HG03196 (cell line): ENCODE results near the gene RBM33.

ENCODE experiments used
- ATAC-seq: cut with Tn5 transposase; IDR thresholded peaks from one replicate; pipeline ENCODE4 v1.9.1; 2021; ENCODE audit not compliant: unreplicated experiment

RBM33 gene

DNA sequence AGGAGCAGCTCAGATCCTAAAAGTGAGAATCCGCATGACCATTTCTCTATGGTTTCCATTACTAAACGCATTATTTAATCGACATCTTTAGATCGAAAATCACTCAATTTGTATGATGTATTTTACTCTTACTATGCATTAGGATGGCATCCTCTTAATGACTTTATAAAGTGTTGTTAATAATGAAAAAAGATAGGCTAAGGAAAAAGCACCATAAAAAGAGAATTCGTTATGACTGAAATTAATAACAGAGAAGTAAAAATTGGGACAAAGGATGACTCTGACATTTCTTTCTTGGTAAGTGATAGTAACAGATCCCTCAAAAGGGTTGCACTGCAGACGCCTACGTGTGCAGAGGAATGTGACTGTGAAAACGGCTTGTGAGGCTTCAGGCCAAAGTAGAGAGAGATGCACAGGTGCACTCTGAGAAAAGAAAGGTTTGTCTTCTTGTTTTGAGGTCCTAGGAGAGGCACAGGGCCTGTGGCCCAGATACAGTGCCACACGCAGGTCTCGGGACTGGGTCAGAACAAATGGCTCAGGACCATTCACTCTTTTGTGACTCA is 23.0 kb upstream of the RBM33 start:
- no peak for ATAC-seq

GRCh38 chr7:155624412-155624811 is 20.0 kb upstream of the RBM33 start:
- no peak for ATAC-seq

DNA sequence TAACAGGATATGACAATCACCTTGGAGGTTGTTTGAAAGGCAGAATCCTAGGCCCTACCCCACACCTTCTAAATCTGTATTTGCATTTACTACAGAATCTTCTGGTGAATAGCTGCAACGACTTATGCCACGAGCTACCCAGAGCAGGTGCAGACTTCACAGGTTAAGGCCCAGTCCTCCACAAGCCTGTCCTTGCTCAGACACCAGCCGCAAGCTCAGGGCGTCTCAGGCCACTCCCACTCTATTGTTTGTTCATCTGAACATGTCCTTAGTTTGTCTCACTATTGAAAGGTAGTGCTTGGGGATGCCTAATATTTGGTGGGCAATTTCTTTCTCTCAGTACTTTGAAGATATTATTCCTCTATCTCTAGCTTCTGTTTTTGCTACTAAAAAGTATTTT is 18.9 kb upstream of the RBM33 start:
- ATAC-seq: no peak

- ATAC-seq: no peak
These were observed 15.3 kb upstream of the RBM33 start for GRCh38 chr7:155629171-155629570.

DNA sequence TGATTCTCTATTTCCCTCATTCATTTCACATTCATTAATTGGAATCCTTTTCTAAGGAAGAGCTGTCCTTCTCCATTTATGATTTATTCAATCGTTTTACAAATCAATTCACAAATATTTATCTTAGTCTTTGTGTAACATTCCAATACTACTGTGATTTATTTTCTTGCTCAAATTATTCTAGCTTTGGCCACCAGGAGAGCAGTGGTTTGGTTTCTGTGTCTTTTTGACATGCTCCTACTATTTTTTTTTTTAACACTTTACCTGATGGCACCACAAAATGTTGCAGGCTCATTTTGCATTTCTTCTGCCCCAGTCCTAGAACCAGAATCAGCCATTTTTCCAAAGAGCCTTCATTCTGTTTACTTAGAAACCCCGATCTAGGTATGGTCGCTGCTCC is 13.3 kb upstream of the RBM33 start:
- no peak for ATAC-seq

DNA sequence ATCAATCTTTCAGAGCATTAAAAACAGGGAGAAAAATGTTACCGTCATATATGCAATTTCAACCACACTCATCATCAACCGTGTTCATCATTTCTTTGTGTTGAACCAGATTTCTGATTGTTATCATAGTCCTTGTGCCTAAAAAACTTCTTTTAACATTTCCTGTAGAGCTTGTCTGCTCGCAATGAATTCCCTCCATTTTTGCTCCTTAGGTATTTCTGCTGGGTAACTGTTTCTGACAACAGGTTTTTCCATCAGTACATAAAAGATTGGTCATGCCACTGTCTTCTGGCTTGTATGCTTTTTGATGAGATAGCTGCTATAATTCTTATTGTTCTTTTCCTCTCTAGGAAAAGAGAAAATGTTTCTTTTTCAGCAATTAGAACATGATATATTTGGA is 8.6 kb upstream of the RBM33 start:
- no peak for ATAC-seq

DNA sequence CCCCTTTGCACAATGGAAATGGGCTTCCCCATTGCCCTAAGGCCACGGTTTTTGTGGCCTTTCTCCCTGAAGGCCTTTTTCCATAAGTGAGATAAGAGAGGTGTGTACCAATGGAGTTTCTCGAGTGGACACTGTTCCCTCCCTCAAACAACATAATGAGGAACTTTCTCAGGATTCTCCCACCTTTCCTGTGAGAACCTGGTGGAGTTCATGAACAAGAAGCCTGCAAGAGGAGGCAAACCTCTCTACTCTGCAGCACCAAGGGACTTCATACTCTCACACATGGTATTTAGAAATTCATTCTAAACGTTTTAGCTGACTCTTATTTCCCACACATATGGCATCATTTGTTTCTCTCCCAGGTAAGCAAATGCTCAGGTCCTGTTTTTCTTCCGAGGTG is 7.3 kb upstream of the RBM33 start:
- no peak for ATAC-seq

- ATAC-seq: no peak
These were observed 6.1 kb upstream of the RBM33 start for GRCh38 chr7:155638366-155638765.

DNA sequence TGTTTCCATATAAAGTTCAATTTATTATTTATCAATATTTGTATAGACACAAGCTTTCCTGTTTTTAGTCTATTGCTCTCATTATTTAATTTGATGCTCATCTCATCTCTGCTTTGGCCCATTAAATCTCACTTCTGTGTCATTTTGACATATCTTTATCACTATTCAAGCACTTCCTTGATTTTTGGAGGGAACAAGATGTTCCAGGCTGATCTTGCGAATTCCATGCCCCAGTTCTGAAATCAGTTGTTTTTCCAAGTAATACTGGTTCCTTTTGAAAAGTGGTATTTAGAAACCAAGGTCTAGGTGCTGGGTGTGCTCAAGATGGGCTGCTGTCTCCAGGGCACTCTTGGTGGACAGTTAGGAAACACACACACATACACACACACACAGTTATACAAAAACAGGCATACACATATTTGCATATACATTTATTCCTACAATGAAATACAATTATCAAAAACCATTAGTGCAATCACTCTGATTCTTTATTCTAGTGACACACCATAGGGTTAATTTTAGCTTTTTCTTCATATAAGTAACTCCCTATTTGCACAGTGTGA is 4.4 kb upstream of the RBM33 start:
- ATAC-seq: no peak

GRCh38 chr7:155640629-155641028 is 3.8 kb upstream of the RBM33 start:
- no peak for ATAC-seq

- ATAC-seq: peak; percentile 49
These were observed 670 bp upstream of the RBM33 start for GRCh38 chr7:155643804-155644177.

GRCh38 chr7:155644971-155645509 is 579 bp downstream of the RBM33 start:
- ATAC-seq: peak; percentile 22

DNA sequence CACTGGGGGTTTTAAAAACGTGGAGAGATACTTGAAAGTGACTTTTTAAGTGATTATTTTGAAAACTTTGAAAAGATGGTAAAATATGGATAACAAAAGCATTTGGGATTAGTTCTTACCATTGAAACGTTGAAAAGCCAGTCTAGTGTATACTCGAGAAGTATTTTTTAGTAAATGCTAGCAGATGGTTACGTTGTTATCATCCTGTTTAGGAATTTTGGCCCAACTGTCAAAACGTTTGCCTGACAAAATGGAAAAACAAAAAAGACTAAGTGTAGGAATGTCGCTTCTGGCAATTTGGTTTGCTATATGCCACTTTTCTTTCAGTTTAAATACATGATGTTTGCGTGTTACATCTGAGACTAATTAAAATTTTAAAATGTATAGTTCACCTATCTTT is 1.2 kb downstream of the RBM33 start:
- no peak for ATAC-seq

- ATAC-seq: no peak
These were observed 2.2 kb downstream of the RBM33 start for GRCh38 chr7:155646669-155647068.

- no peak for ATAC-seq
These were observed 2.8 kb downstream of the RBM33 start for GRCh38 chr7:155647302-155647701.

- ATAC-seq: no peak
These were observed 3.3 kb downstream of the RBM33 start for GRCh38 chr7:155647734-155648133.

- ATAC-seq: no peak
These were observed 4.4 kb downstream of the RBM33 start for GRCh38 chr7:155648752-155649339.

DNA sequence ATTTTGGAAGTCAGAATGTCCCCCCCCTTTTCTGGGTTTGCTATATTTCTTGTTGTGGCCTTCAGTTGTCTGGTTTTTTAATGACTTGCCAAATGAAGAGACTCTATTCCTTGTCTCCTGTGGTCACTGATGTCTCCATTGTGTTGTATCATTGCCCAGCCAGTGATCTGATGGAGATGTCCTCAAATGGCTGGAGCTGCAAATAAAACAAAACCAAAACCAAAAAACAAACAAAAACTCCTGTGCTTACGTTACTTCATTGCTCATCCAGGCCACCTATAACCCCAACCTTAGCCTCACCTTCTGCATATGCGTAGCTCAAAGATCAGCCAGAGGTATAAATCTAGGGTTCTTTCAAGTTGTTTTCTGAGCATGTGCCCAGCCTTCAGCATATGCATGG is 5.1 kb downstream of the RBM33 start:
- ATAC-seq: no peak

DNA sequence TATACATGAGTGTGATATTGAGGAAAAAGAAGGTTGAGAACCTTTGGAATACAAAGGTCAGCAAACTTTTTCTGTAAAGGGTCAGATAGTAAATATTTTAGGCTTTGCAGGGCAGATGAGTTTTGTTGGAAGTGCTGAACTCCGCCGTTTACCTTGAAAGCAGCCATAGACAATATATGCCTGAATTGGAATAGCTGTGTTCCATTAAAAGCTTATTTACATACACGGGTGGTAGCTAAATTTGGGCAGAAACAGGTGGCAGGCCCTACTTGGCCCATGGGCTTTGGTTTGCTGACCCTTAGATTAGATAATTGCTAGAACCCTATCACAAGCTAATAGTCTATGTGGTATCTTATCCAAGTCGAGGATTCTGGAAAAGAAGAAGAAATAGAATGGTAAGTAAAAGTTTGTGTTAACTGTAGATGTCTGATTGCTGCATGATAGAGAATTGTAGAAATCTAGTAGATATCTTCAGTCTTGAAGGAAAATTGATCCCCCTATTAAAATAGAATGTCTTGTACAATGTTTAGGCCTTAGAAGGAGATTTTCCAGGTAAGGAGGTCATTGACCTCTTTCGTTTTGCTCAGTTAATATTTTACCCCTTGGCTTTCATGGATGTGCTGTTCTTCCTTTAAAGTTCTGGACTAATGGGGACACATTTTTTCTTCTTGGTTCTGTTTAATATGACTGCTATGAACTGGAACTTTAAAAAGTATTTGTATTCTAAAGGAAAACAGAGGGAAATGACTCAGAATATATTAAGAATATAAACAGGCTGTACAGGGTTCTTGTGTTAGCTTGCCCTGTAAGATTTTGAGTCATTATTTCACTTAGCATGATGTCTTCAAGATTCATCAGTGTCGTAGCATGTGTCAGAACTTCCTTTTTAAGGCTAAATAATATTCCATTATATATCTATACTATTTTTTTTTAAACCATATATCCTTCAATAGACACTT is 8.0 kb downstream of the RBM33 start:
- no peak for ATAC-seq

DNA sequence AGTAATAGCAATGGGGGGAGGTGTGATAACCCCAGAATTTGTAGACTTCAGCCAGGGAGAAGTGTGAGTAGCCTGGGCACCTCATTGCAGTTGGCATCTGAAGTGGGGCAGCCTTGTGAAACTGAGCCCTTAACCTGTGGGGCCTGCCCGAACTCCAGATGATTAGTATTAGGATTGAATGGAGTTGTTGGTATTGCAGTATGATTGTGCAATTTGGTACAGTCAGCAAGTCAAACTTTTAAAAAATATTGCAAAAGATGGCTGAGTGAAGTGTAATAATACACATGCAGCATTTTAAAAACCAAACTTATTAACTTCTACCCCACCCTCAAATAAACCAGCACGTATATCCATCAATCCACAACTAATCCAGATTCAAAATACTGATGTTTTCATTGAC is 9.3 kb downstream of the RBM33 start:
- ATAC-seq: no peak

DNA sequence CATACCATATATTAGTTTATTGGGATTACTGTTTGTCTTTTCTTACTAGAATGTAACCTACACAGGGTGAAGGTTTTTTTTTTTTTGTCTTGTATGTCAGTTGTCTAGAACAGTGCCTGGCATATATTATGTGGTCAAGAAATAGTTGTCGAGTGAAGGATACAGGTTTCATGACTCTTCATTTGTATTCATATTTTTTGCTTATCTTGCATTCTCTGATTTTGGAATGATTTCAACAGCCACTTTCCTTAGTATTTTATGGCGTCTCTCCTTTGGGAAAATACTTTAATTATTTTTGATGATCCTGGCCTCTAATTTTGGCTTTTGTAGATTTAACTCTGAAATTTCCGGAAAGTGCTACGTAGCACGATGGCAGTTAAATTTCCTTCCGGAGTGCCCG is 12.4 kb downstream of the RBM33 start:
- no peak for ATAC-seq
